GM18907 (cell line): ENCODE data around the gene DACT1.

Experiments used
- ATAC-seq: cut with Tn5 transposase; IDR thresholded peaks from one replicate; pipeline ENCODE4 v1.9.1; 2021; ENCODE audit warnings: mild to moderate bottlenecking, moderate library complexity; ENCODE audit not compliant: unreplicated experiment

The DACT1 gene

DNA sequence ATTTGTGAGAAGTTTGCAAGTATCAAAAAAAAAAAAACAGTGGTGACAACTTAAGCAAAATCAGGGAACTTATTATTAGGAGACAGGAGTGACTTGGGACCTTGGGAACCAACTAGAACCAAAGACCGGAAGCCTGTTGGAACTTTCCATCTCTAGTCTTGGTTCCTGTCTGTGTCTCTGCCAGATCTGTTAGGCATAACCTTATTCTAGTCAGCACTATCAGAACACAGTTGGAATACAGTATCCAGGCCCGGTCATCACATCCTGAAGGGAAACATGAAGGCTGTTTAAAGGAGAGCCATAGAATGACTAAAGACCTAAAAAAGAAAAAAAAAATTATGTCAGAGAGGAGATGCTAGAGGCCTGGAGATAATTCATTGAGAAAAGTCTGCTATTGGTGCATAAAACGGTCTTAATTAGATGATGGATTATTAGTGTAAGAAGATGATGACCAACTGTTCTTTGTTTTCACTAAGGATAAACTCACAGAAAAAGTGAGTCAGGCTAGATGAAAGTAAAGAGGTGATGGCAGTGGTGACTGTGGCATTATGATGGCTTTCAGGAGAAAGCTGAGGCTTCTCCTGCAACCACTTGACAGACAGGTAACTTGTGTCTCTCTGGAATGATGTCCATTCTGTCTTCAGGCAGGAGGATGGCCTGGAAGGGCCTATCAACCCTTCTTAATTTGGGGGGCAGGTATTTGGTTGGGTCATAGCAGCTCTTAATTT lies 28.2 kb downstream of the DACT1 start:
- ATAC-seq, result no peak

GRCh38 chr14:58666737-58667136 lies 29.0 kb downstream of the DACT1 start:
- no peak for ATAC-seq

DNA sequence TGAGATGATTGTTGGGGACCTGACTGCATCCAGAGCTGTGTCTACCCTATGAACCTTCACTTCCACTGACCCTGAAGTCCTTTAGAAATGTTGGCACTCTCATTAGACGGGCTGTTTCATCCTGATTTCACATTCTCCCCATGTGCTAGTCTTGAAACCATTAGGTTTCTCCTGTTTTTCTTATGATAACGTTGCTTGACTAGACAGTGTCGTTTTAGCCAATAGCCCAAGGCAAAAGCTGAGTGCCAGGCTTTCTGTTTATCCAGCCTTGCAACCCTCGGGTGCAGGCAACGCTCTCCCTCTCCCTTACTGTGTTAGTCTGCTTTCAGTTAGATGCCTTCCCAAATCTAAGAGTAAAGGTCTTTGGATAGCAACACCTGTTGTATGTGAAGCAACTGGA lies 30.1 kb downstream of the DACT1 start:
- ATAC-seq, result no peak

- ATAC-seq, result no peak
Observed at GRCh38 chr14:58668848-58669480, 31.2 kb downstream of the DACT1 start.

- ATAC-seq, result no peak
Observed at GRCh38 chr14:58669556-58670200, 31.9 kb downstream of the DACT1 start.

DNA sequence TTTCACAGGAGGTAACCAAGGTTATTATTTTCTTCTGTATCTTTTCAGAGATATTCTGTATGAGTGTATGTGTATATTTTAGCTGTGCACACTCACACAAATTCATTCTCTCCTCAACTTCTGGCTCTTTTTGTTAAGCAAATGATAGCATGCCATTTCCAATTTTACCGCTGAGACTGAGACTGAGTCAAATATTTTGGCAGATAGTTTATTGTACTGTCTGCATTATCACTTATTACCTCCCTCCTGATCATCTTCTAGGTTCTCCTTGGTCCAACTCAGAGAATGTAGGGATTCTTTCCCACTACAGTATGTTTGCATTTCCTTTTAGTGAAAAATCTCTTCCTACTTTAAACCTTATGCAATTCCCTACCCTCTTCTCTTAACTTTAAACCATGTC lies 33.3 kb downstream of the DACT1 start:
- ATAC-seq, result no peak

GRCh38 chr14:58671436-58671835 lies 33.7 kb downstream of the DACT1 start:
- ATAC-seq, result no peak

- ATAC-seq, result no peak
Observed at GRCh38 chr14:58673722-58674121, 36.0 kb downstream of the DACT1 start.

DNA sequence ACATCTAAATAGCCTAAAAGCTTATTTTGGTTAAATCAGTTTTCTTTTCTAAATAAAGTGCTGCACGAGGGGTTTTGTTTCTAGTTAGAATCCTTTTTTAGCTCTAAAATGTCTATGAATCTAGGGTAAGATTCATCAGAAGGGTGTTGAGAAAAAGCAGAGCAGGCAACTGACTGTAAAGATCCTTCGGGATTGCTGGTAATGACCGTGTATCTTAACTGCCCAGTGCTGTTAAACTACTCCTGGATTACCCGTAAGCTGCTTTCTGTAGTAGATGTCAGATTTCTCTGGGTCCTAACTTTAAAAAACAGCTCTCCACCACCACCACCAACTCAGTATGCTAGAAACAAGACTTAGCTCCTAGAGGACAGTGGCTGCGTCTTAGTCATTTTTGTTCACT lies 39.2 kb downstream of the DACT1 start:
- ATAC-seq, result no peak

- no peak for ATAC-seq
Observed at GRCh38 chr14:58677517-58677916, 39.8 kb downstream of the DACT1 start.

- ATAC-seq, result no peak
Observed at GRCh38 chr14:58677996-58678395, 40.2 kb downstream of the DACT1 start.

- no peak for ATAC-seq
Observed at GRCh38 chr14:58680698-58681097, 42.9 kb downstream of the DACT1 start.

DNA sequence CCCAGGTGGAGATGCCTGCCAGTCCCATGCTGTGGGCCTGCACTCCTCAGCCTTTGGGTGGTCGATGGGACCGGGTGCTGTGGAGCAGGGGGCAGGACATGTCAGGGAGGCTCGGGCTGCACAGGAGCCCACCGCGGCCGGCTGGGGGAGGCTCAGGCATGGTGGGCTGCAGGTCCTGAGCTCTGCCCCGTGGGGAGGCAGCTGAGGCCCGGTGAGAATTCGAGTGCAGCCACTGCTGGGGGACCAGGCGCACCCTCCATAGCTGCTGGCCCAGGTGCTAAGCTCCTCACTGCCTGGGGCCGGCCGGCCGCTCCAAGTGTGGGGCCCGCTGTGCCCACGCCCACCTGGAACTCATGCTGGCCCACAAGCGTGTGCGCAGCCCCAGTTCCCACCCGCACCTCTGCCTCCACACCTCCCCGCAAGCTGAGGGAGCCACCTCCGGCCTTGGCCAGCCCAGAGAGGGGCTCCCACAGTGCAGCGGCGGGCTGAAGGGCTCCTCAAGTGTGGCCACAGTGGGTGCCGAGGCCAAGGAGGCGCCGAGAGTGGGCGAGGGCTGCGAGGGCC lies 49.6 kb downstream of the DACT1 start:
- no peak for ATAC-seq

- no peak for ATAC-seq
Observed at GRCh38 chr14:58690801-58691516, 53.2 kb downstream of the DACT1 start.

GRCh38 chr14:58693048-58693447 lies 55.3 kb downstream of the DACT1 start:
- ATAC-seq, result no peak

DNA sequence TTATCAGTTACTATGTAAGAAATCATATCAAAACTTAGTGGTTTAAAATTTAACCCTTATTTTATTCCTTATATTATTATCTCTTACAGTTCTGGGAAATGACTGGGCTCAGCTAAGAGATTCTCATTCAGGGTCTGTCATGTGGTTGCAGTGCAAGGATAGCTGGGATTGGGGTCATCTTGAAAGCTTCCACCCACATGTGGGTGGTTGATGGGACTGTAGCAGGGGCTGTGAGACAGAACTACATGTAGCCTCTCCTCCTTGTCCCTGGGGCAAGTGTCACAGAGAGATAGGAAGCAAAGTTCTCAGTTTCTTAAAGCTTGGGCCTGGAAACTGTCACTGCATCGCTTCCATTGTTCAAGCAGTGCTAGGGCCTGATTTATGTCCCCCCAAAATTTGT lies 57.8 kb downstream of the DACT1 start:
- ATAC-seq, result no peak

DNA sequence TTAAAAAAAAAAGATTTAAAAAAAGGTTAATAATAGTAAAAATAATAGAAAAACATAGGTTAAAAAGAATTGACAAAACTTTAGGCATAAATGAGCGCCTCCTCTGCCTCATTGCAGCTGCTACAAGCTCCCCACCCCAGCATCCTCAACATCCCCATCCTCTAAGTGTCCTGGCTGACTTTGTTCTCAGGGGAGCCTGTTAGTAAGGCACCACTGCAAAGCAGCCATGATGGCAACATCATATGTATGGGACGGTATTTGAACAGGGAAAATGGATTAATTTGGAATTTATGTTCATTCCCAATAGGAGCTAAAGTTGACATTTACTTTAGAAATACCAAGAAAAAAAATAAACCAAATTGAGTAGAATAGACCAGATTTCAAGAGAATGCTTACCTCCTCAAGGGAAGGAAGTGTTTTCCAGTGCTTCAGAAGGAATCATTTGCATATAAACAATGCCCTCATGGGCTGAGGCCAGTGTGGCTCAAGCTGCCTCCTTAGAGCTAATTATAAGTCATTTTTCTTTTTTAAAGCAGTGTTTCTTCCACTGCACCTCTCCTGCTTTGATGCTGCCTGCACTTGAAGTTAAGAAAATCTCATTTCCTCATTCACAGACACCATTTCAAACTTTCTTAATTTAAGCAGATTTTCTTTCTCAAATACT lies 59.6 kb downstream of the DACT1 start:
- no peak for ATAC-seq
